ENCODE results near the gene AVEN.
"Not testable (repeated sequence)": the region's sequence is repeated elsewhere in the genome, so short reads cannot be mapped to it uniquely, and the experiment has no call there.

Gene AVEN

GRCh38 chr15:33844186-33844585 lies 194.8 kb downstream of the AVEN start:
- DNase-seq = no peak

- DNase-seq = no peak
Measured at GRCh38 chr15:33840615-33841014, 198.4 kb downstream of the AVEN start.

GRCh38 chr15:33839540-33839939 lies 199.5 kb downstream of the AVEN start:
- DNase-seq = no peak

- DNase-seq = no peak
Measured at GRCh38 chr15:33837294-33837693, 201.7 kb downstream of the AVEN start.

- no peak for DNase-seq
Measured at GRCh38 chr15:33834892-33835743, 203.9 kb downstream of the AVEN start.

GRCh38 chr15:33831646-33832045 lies 207.4 kb downstream of the AVEN start:
- DNase-seq = no peak

GRCh38 chr15:33830351-33830750 lies 208.7 kb downstream of the AVEN start:
- no peak for DNase-seq

- DNase-seq = no peak
Measured at GRCh38 chr15:33826201-33826600, 212.8 kb downstream of the AVEN start.

GRCh38 chr15:33825453-33825852 lies 213.6 kb downstream of the AVEN start:
- DNase-seq = no peak

- no peak for DNase-seq
Measured at GRCh38 chr15:33823119-33823518, 215.9 kb downstream of the AVEN start.

GRCh38 chr15:33822479-33822878 lies 216.5 kb downstream of the AVEN start:
- DNase-seq = no peak

- not testable (repeated sequence) for DNase-seq
Measured at GRCh38 chr15:33819499-33819898, 219.5 kb downstream of the AVEN start.
